ELF-1 (cell line): ENCODE results near the gene PDE4B.
"Not testable (repeated sequence)": the region's sequence is repeated elsewhere in the genome, so short reads cannot be mapped to it uniquely, and the experiment has no call there.

Experiments used
- DNase-seq: peaks from one replicate; pipeline ENCODE4 v3.0.0-alpha.2; 2016; ENCODE audit warnings: low read depth, low spot score

PDE4B gene

DNA sequence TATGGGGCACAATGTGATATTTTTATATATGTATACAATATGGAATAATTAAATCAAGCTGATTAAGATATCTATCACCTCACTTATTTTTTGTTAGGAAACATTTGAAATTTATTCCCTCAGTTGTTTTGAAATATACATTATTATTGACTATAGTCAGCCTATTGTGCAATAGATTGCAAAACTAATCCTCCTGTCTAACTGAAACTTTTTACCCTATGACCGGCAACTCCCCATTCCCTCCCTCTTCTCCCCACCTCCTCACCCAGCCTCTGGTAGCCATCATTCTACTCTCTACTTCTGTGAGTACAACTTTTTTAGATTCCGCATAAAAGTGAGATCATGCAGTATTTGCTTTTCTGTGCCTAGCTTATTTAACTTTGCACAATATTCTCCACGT, 623.6 kb downstream of the PDE4B start:
- no peak for DNase-seq

DNA sequence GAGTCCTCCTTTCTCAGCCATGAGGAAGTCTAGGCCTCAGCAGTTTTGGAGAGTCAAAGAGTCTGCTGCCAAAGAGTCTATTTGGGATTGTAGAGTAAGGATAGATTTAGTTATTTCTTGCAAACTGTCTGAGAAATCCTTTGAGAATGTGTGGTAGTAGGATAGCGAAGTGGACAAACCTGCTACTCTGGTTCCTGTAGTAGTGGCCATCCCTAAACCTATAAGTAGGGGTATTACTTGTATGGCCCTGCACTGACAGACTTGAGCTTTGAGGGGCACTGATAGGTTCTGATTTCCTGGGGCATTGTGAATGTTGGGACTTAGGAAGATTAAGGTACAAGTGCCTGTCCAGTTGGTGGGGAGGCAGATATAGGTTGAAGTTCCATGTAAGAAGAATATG, 625.3 kb downstream of the PDE4B start:
- no peak for DNase-seq

DNA sequence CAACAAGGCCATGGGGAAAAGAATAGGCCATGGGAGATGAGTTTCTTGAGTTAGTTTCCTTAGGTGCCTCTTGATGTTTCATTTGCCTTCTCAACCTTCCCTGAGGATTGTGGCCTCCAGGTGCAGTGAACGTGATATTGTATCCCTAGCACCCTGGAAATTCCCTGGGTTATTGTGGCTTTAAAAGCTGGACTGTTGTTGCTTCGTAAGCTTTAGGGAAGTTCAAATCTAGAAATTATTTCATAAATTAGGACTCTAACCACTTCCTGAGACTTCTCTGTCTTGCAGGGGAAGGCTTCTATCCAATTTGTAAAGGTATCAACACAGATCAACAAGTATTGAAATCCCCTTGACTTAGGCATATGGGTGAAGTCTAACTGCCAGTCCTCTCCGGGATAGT, 627.5 kb downstream of the PDE4B start:
- not testable (repeated sequence) for DNase-seq

DNA sequence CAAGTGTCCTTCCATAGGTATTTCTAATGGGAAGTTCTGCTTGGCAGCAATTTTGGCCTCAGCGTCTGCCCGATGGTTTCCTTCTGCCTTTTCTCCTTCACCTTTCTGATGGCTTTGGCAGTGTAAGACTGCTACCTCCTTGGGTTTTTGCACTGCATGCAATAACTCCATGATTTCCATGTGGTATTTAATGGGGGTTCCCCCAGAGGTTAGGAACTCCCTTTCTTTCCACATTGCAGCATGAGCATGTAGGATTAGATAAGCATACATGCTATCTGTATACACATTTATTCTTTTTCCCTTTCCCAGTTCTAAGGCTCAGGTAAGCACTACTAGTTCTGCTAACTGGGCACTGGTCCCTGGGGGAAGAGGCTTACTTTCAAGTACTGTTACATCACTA, 628.2 kb downstream of the PDE4B start:
- DNase-seq: not testable (repeated sequence)

DNA sequence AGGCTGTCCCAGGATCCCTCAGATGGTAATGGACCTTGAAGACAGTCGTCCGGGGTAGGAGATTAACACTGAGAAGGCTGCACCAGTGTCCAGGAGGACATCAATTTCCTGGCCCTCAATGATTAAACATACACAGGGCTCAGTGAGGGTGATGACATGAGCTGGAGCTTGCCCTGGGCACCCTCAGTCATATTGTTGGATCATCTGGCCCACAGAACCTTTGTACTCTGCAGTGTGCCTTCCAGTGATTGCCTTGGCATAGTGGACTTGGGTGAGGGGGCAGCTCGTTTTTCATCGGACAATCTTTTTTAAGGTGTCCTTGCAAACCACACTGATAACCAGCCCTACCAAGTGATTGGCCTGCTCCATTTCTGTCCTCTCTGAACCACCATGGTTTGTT, 630.1 kb downstream of the PDE4B start:
- no peak for DNase-seq
